NCI-H1436 treated with DMSO at 0.1 percent for 48 hours (cell line): Measurements from ENCODE around the gene SOX30.

Experiments
- DNase-seq: peaks from one replicate; lab custom pipeline; 2025; lab: John Stamatoyannopoulos, UW

Gene SOX30

DNA sequence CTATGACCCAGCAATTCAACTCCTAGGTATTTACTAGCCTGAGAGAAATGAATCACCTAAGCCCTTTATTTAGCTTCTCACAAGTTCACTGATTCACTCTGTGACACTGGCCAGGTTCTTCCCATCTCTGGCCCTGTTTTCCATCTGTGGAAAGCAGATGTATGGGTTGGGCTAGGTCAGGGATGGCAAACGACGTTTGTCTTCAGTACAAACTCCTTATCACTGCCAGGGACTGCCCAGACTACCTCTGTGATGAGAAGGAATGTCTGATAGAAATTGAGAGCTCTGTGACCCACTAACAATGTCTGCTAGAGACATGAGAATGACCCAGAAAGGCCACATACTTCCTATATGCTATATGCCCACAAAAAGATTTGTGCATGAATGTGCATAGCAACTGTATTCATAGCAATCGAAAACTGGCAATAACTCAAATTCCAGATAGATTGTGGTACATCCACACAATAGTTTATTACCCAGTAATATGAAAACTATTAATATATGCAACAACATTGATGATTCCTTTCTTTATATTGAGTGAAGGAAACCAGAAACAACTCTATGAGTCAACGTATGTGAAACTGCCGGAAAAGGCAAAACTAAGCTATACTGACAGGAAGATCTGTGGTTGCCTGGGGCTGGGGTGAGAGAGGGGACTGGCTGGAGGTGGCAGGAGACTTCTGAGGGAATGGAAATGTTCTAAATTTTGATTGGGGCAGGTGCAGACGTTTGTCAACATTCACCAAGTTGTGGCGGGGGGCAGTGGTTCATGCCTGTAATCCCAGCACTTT lies 44.7 kb downstream of the SOX30 start:
- DNase-seq: no peak

DNA sequence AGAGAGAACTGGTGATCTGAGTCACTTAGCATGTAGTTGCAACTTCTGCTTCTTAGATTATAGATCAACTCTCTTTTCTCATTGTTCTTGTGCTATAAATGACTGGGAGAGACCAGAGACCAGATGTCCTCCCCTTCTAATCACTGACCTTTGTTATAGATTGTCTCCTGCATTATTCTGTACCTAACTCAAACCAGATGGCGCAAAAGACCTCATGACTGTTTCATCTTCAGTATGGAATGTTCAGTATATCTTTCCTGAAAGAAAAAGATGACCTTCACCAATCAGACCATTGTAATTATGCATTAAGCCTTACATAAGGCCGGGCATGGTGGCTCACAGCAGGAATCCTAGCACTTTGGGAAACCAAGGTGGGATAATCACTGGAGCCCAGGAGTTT lies 46.2 kb downstream of the SOX30 start:
- no peak for DNase-seq

DNA sequence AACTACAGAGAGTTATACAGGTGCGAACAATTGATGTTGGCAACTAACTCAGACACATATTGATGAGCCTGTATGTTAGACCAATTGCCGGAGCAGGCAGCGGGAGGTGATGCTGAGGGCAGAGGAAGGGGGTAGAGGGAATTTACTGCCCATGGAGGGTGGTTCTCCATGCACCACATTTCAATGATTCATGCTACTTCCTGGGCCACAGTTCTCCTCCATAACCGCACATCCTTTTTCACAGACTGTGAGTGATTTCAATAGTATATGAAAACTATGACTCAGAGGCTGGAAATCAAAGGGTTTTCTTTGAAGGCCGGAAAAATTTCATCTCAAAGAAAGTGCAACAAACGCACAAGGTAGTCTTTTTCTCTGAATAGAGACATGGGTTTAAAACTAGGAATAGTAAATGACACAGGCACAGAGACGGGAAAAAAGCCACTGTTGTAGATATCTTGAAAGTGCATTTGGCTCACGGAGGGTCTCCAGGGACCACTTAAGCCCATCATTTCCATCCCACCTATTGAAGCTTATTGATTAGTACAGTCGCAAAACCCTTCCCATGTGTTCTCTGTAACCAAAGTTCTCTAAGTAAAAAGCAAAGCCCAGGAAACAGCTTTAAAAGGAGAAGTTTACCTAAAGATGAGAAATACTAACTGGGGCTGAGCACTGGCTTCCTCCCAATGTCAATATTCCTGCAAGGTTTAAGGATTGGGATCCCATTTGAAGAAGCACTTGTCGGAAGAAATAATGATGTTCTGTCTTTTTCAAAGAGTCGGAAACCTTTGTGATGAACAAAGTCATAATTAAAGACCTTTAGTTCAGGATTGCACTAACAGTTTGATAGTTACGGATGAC lies 48.7 kb downstream of the SOX30 start:
- DNase-seq: no peak

DNA sequence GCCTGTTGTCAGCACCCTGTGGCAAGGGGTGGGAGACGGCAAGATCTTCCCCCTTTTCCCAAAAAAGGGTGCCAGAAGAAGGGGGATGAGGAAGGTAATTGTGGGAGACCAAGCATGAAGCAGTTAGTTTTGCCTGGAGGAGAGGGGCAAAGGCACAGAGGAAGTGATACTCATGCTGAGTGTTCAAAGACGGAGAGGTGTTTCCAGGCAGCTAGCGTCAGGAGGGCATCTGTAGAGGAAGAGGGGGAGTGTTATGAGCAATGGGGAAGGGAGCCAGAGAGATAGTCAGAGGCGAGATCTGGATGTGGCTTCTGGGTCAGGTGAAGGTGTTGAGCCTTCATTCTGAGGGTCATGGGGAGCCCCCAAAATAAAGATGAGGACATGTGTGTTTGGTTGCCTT lies 49.7 kb downstream of the SOX30 start:
- DNase-seq: no peak

DNA sequence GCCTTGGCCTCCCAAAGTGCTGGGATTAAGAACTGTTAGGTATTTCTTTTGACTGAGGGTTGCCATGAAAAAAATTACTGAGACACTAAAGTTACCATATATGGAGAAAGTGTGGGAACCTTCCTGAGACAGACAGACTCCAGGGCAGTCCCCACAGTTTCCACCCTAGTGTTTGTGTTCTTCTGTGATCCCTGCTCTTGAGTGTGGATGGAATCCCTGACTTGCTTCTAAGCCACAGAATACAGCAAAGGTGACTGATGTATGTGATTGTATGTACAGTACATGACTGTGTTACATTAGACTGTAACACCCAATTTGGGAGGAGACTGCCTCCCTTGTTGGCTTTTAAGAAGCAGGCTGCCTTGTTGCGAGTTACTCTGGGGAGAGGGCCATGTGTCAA lies 52.0 kb downstream of the SOX30 start:
- no peak for DNase-seq

DNA sequence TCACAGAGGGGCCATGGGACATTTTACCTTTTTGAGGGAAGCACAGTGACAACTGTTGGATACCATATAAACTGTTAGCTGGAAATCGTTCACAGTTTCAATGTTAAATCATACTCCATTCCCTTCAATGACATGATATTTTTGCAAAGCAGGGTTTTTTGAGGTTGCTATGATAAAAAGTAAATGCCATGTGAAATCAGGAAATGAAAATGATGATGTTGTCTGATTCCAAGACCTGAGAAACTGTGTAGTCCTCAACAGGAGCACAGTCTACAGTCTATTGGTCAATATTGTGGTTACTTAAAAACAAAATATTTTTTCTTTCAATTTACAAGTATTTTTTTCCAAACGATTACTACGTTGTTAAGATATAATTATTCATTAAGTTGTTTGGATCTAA lies 52.7 kb downstream of the SOX30 start:
- DNase-seq: no peak

DNA sequence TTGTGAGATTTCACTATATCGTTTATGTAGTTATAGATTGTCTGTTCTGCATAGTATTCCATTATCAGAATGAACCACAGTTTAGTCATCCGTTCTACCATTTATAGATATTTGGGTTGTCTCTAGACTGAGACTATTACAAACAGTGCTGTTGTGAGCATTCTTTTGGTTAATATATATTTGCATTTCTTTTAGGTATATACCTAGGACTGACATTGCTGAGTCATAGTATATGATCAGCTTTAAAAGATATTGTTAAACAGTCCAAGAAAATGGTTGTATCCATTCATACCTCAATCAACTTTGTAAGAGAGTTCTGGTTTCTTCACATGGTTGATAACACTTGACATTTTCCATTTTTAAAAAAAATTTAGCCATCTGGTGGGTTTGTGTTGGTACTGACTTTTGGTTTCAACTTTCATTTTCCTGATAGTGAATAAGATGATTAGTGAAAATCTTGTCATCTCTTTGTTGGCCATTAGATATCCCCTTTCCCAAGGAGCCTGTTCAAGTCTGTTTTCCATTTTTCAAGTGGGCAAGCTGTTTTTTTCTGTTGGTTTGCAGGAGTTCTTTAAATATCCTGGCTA lies 53.8 kb downstream of the SOX30 start:
- DNase-seq: no peak

DNA sequence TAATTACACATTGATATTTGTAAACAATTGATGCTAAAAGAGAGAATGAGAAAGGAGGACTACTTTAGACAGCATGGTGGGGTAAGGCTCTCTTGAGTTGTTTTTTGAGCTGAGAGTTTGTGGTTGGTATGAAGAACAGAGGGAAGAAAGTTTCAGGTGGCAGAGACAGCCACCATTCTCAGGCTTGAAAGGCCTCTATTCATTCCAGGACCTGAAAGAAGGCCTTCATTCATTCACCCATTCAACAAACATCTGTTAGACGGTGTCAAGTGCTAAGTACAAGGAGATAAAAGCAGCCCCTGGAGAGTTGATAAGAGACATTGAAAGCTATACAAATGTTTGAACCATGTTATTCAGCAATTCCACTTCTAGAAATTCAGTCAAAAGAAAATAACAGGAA lies 55.0 kb downstream of the SOX30 start:
- no peak for DNase-seq

DNA sequence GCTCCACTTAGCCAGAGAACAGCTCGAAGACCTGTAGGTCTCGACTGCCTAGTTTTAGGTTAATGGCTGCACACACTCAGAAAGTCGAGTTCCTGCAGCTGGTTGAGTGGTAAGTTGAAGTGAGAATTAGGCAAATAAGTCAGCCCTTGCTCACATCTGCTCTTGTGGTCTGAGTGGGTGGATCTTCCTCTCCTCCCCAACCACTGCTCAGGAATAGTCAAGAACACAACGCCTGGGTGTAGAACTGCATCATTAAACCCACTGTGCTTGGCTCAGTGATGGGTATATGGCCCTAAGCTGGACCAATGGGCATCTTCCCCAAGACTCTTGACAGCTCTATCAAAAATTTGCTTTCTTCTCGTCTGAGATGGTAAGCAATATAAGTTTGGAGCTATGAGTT lies 55.8 kb downstream of the SOX30 start:
- no peak for DNase-seq

DNA sequence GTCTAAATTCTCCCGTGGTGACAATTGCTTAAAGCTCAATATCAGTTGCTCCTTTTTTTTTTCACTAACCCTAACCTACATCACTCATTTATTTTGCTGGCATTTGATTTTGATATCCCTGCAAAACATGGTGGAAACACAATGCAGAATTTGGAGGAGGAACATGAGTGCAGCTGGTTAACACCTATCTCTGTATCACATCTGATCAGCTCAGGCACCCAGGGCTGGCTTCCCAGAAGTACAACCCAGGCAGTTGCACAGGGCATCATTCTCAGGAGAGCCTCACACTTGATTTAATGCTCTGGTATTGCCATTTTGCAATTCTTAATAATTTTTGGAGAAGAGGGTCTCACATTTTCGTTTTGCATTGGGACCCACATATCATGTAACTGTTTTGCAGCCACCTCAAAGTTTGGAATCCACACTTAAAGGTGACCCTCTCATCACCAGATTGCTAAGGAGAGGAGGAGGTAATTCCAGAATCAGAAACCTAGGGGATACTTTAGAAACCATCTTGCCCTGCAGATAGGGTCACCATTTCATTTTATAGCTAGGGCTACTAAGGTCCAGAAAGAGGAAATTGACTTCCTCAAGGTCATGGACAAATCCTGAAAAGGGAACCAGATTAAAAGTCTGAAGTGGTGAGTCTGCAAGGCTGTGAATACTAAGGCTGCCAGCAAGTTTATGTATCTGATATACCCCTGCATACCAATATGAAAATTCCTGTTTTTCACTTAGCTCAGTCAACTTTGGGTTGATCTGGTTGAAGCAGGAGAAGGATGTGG lies 57.4 kb downstream of the SOX30 start:
- no peak for DNase-seq

DNA sequence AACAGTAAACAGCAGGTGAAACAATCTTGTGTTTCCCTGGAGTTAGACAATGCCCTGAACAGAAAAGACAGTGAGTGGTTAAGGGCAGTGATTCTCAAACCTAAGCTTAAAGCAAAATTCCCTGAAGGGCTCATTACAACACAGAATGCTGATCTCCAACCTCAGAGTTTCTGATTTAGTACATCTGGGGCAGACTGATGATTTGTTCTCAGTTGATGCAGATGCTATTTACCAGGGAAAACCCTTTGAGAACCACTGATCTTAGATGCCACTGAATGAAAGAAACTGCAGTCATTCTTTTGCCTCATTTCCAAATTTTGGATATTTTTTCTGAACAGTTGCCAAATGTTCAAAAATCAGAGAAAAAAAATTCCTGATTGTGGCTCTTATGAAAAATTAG lies 58.0 kb downstream of the SOX30 start:
- no peak for DNase-seq

DNA sequence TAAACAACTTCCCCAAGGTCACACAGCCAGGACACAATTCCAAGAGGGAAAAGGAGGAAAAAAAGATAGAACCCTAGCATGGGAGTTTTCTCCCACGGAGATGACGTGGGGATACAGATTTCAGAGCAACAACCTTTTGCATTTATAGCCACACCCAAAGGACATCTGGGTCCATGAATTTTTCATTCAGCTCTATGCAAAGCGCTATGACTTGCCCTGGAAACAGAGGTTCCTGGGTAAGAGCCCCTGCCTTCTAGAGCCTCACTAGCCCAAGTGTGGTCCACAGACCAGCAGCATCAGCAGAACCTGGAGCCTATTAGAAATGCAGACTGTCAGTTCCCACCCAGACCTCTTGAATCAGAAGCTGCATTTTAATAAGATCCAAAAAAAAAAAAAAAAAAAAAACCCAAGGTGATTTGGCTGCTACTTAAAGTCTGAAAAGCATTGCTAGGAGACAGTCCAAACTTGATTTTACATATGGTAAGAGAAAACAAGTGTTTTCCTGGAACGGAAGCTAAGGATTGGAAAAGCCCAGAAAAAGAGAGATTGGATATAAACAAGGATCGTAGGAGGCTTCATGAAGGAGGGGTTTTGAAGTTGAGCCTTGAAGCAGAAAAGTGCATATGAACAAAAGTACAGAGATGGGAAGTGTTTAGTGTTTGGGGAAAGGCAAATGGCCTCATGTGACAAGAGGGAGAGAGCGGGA lies 59.0 kb downstream of the SOX30 start:
- DNase-seq: no peak

DNA sequence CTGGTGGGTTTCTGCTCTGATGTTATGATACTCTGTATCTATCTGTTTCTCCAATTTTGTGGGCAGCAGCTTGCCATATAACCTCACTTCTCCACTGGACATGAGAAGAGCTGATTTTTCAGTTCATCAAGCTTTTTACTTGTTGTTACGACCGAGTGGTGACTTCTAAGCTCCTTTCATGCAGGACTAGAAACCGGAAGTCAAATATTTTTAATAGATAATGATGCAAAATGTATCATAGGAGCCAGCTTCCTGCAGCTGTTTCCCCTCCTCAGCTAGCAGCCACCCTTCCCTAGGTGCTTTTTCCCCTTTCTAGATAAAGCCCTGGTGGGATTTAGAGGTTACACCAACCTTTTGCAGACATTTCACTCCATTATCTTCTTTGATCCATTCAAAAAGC lies 59.6 kb downstream of the SOX30 start:
- DNase-seq: no peak

DNA sequence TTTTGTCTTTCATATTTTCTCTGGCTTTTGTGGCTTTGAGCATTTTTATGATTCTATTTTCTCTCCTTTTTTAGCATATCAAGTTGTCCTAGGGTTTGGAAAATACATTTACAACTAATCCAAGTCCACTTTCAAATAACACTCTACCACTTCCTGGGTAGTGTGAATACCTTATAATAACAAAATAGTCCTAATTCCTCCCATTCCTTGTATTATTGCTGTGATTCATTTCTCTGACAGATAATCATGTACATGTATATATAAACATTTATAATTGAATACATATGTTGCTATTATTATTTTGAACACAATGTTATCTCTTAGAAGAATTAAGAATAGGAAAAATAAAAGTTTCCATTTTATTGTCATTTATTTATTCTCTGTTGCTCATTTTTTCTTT lies 61.8 kb downstream of the SOX30 start:
- DNase-seq: no peak

DNA sequence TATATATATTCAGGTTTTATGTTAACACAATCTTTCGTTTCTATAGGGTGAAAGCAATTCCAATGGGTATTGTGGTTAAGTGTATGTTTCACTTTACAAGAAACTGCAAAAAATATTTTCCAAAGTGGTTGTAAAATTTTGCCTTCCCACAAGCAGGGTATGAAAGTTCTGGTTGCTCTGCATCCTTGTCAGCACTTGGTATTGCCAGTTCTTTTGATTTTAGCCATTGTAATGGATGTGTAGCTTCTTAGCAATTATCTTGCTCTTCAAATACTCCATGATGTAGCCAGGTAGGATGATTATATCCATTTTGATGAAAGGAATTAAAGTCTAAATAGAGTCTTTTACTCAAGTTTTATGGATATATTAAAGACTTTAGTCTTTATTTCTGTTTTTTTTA lies 67.6 kb downstream of the SOX30 start:
- DNase-seq: no peak

DNA sequence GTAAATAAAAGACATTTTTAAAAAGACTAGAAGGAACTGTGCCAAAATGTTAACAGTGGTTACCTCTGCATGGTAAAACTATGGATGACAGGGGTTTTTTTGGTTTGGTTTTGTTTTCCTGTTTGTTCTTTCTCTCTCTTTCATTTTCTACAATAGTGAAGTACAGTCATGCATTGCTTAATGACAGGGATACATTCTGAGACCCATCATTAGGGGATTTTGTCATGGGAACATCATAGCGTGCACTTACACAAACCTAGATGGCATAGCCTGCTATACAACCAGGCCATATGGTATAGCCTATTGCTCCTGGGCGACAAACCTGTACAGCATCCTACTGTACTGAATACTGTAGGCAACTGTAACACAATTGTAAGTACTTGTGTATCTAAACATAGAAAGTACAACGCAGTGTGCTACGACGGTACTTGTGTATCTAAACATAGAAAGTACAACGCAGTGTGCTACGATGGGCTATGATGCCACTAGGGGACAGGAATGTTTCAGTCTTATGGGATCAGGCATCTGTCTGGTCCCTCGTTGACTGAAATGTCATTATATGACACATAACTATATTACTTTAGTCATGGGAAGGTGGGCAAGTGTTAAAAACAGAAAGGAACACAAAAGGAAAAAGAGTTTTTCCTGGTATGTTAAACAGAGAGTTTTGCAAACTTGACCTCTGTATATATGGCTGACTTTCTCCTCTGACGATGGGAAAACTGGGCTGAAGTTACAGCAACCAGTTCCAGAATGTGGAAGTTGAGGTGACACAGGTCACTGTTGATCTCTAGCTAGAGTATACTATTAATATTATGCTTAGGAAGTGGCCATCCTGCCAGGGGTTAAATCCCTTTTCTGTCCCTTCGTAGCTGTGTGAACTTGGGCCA lies 69.3 kb downstream of the SOX30 start:
- no peak for DNase-seq

DNA sequence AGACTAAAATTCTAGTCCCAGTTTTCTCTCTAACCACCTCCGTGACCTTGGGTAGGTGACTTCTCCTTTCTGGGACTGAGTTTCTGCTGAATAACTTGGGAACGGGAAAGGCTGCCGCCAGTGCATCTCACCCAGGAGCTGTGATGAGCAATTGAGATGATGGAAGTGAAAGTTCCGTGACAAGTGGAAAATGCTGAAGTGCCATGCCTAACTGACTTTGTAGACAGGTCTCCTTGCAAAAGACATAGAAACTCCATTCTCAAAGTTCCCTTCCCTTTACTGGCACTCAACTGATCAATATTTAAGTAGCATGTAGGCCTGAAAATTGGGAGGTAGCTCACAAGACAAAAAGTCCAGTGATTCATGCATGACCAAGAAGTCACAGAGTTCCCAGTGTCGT lies 70.3 kb downstream of the SOX30 start:
- no peak for DNase-seq

DNA sequence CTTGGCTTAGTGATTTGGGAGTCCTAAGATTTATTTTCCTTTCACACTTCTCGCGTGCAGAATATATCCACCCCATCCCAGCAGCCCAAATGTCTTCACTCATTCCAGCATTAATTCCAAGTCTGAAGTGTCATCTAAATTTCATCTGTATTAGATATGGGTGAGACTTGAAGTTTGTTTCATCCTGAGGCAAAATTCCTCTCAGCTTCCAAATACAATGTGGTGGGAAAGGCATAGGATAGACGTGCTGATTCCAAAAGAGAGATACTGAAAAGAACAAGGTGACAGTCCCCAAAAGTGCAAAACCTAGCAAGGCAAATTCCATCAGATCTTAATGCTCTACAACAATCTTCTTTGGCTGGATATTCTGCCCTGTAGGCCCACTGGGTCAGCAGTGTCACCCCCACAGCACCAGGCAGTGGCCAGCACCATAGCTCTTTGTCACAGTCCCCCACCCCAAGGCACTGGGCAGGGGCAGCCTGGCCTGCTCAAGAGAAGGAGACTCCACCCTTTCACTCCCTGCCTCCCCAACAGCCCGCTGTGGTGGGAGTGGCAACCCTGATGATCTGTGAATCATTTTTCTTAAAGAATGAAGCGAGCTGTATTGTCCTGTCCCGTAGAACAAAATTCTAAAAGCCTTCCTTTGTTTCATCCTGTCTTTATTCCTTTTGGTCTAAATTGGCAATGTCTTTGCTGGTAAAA lies 74.0 kb downstream of the SOX30 start:
- no peak for DNase-seq

DNA sequence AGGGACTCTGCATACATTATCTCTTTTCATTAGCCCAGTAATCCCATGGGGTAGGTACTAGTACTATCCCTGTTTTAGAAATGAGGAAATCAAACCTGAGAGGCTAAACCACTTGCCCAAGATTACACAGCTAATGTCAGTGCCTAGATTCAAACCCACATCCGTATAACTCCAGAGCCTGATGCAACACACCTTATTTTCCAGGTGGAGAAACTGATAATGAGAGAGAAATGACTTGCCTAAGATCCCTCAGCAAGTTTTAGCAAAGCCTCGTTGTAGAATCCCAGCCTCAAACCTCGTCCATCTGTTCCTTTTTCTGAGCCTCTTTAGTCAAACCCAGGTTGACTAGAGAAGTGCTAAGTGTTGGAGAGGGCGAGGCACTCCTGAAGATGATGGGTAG lies 75.6 kb downstream of the SOX30 start:
- DNase-seq: no peak
